Astrocyte (in vitro differentiated cells and primary cell): ENCODE results near the gene RNF157. TPM values are rescaled to one million over a fixed set of nuclear protein-coding genes. Genes with fewer than 3 reads are reported as not detected.

Experiments
- DNase-seq: peaks from one replicate; pipeline ENCODE4 v3.0.0-alpha.2; 2010; ENCODE audit warnings: low read depth
- FAIRE-seq: peaks from 2 replicates; lab custom pipeline; 2011; peaks lifted over from hg19 to GRCh38; lab: Jason Lieb, UNC
- H2AFZ ChIP-seq: 2 replicates; pipeline ENCODE4 v1.6.0; 2012; ENCODE audit warnings: low read depth, low read length, inconsistent platforms
- H3K27ac ChIP-seq: 2 replicates; pipeline ENCODE4 v1.5.1; 2011; ENCODE audit warnings: low read depth, low read length, inconsistent platforms
- H3K27me3 ChIP-seq: 2 replicates; pipeline ENCODE4 v1.6.0; 2011; ENCODE audit warnings: low read length, inconsistent platforms; ENCODE audit not compliant: insufficient read depth
- H3K36me3 ChIP-seq: 2 replicates; pipeline ENCODE4 v1.5.1; 2011; ENCODE audit warnings: low read length, inconsistent platforms; ENCODE audit not compliant: insufficient read depth
- H3K4me1 ChIP-seq: 2 replicates; pipeline ENCODE4 v1.5.1; 2011; ENCODE audit warnings: low read length, inconsistent platforms; ENCODE audit not compliant: insufficient read depth
- H3K4me2 ChIP-seq: 2 replicates; pipeline ENCODE4 v1.6.0; 2012; ENCODE audit warnings: low read length, inconsistent platforms
- H3K4me3 ChIP-seq: 2 replicates; pipeline ENCODE4 v1.5.1; 2011; ENCODE audit warnings: low read depth, mild to moderate bottlenecking, low read length, inconsistent platforms; ENCODE audit not compliant: insufficient read depth
- H3K79me2 ChIP-seq: 2 replicates; pipeline ENCODE4 v1.6.0; 2012; ENCODE audit warnings: mild to moderate bottlenecking, low read length, inconsistent platforms; ENCODE audit not compliant: insufficient read depth
- H3K9ac ChIP-seq: 2 replicates; pipeline ENCODE4 v1.6.0; 2012; ENCODE audit warnings: mild to moderate bottlenecking, low read length, inconsistent platforms
- H3K9me3 ChIP-seq: 2 replicates; pipeline ENCODE4 v1.5.1; 2012; ENCODE audit warnings: low read depth, mild to moderate bottlenecking, low read length, inconsistent platforms; ENCODE audit not compliant: insufficient read depth
- H4K20me1 ChIP-seq: 2 replicates; pipeline ENCODE4 v1.6.0; 2012; ENCODE audit warnings: low read length, inconsistent platforms; ENCODE audit not compliant: insufficient read depth
- H3K27ac Mint-ChIP-seq: one replicate; pipeline ENCODE4 v1.8.0; 2021; ENCODE audit warnings: mild to moderate bottlenecking, mixed read lengths; ENCODE audit not compliant: unreplicated experiment
- H3K27me3 Mint-ChIP-seq: one replicate; pipeline ENCODE4 v1.8.0; 2021; ENCODE audit warnings: low read depth, mixed read lengths; ENCODE audit not compliant: unreplicated experiment
- H3K36me3 Mint-ChIP-seq: one replicate; pipeline ENCODE4 v1.8.0; 2021; ENCODE audit warnings: low read depth, mixed read lengths; ENCODE audit not compliant: unreplicated experiment
- H3K4me1 Mint-ChIP-seq: one replicate; pipeline ENCODE4 v1.8.0; 2021; ENCODE audit warnings: low read depth, mixed read lengths; ENCODE audit not compliant: unreplicated experiment
- H3K4me3 Mint-ChIP-seq: one replicate; pipeline ENCODE4 v1.8.0; 2021; ENCODE audit warnings: mild to moderate bottlenecking, moderate library complexity, mixed read lengths; ENCODE audit not compliant: unreplicated experiment
- H3K9me3 Mint-ChIP-seq: one replicate; pipeline ENCODE4 v1.8.0; 2021; ENCODE audit warnings: mild to moderate bottlenecking, mixed read lengths; ENCODE audit not compliant: unreplicated experiment
- CTCF ChIP-seq: IDR thresholded peaks from 2 replicates; pipeline ENCODE4 v1.5.1; 2011; ENCODE audit warnings: low read depth, mild to moderate bottlenecking, inconsistent platforms, low read length, moderate library complexity; ENCODE audit not compliant: insufficient read depth
- EZH2 ChIP-seq: IDR thresholded peaks from 2 replicates; pipeline ENCODE4 v1.6.1; 2012; ENCODE audit warnings: mild to moderate bottlenecking, low read length, inconsistent platforms; ENCODE audit not compliant: insufficient read depth
- total RNA-seq: library from RNA; stranded (reverse); gene quantifications from 2 replicates; pipeline ENCODE4 v1.2.1, GENCODE V29; 2021

Gene RNF157
- total RNA-seq, 1 donor from 2014 or later = 1.4 TPM

- H3K4me1 Mint-ChIP-seq = peaks cover 3% of the 10 kb centered on the region
- DNase-seq (no peak), FAIRE-seq (no peak)
- no peaks in the 10 kb centered on the region for H4K20me1 ChIP-seq
- H3K27me3 Mint-ChIP-seq = peaks cover 36% of the 10 kb centered on the region
- H2AFZ ChIP-seq = no peak overlapping the region
- no peak overlapping the region for H3K4me2 ChIP-seq
- H3K27ac ChIP-seq = no peak overlapping the region
- H3K36me3 Mint-ChIP-seq = peaks cover 2% of the 10 kb centered on the region
- no peaks in the 10 kb centered on the region for H3K27me3 ChIP-seq
- H3K9me3 ChIP-seq = no peaks in the 10 kb centered on the region
- H3K79me2 ChIP-seq = no peaks in the 10 kb centered on the region
- H3K9me3 Mint-ChIP-seq = no peaks in the 10 kb centered on the region
- no peak overlapping the region for H3K4me3 Mint-ChIP-seq
- no peaks in the 10 kb centered on the region for H3K4me1 ChIP-seq
- H3K9ac ChIP-seq = no peak overlapping the region
- TF ChIP-seq CTCF = no peak
- no peak for TF ChIP-seq EZH2
- no peak overlapping the region for H3K27ac Mint-ChIP-seq
- no peak overlapping the region for H3K4me3 ChIP-seq
- no peaks in the 10 kb centered on the region for H3K36me3 ChIP-seq
Observed at GRCh38 chr17:76160896-76161528, 79.3 kb downstream of the RNF157 start.

GRCh38 chr17:76159157-76159556 lies 81.1 kb downstream of the RNF157 start:
- DNase-seq (no peak), FAIRE-seq (no peak)
- H3K27ac Mint-ChIP-seq = no peak overlapping the region
- H3K4me3 ChIP-seq = no peak overlapping the region
- H3K4me2 ChIP-seq = no peak overlapping the region
- no peak overlapping the region for H2AFZ ChIP-seq
- H3K27ac ChIP-seq = no peak overlapping the region
- no peak overlapping the region for H3K4me3 Mint-ChIP-seq
- TF ChIP-seq CTCF (no peak), EZH2 (no peak)
- H3K36me3 ChIP-seq = no peaks in the 10 kb centered on the region
- H3K4me1 Mint-ChIP-seq = no peaks in the 10 kb centered on the region
- no peaks in the 10 kb centered on the region for H3K79me2 ChIP-seq
- H3K27me3 Mint-ChIP-seq = peaks cover 40% of the 10 kb centered on the region
- peaks cover 2% of the 10 kb centered on the region for H3K36me3 Mint-ChIP-seq
- H4K20me1 ChIP-seq = no peaks in the 10 kb centered on the region
- H3K9me3 ChIP-seq = no peaks in the 10 kb centered on the region
- H3K9me3 Mint-ChIP-seq = no peaks in the 10 kb centered on the region
- no peak overlapping the region for H3K9ac ChIP-seq
- no peaks in the 10 kb centered on the region for H3K27me3 ChIP-seq
- no peaks in the 10 kb centered on the region for H3K4me1 ChIP-seq

- DNase-seq (no peak), FAIRE-seq (no peak)
- Histone ChIP-seq H4K20me1 (no peaks in the 10 kb centered on the region), H3K9ac (no peak overlapping the region), H3K4me1 (no peaks in the 10 kb centered on the region), H2AFZ (no peak overlapping the region), H3K79me2 (no peaks in the 10 kb centered on the region), H3K27ac (no peak overlapping the region), H3K4me2 (no peak overlapping the region), H3K9me3 (no peaks in the 10 kb centered on the region), H3K27me3 (no peaks in the 10 kb centered on the region), H3K36me3 (no peaks in the 10 kb centered on the region), H3K4me3 (no peak overlapping the region)
- H3K27me3 Mint-ChIP-seq = peaks cover 47% of the 10 kb centered on the region
- no peak overlapping the region for H3K4me3 Mint-ChIP-seq
- H3K4me1 Mint-ChIP-seq = no peaks in the 10 kb centered on the region
- TF ChIP-seq CTCF (no peak), EZH2 (no peak)
- no peaks in the 10 kb centered on the region for H3K9me3 Mint-ChIP-seq
- peaks cover 2% of the 10 kb centered on the region for H3K36me3 Mint-ChIP-seq
- no peak overlapping the region for H3K27ac Mint-ChIP-seq
Observed at GRCh38 chr17:76157759-76158158, 82.5 kb downstream of the RNF157 start.
